HG03139 (cell line): ENCODE data around the gene CDK6.
A peak's percentile ranks its signal among the peaks of the same experiment; 100 is the strongest.

ENCODE experiments used
- ATAC-seq: cut with Tn5 transposase; IDR thresholded peaks from one replicate; pipeline ENCODE4 v1.9.1; 2021; ENCODE audit not compliant: unreplicated experiment

Gene CDK6

DNA sequence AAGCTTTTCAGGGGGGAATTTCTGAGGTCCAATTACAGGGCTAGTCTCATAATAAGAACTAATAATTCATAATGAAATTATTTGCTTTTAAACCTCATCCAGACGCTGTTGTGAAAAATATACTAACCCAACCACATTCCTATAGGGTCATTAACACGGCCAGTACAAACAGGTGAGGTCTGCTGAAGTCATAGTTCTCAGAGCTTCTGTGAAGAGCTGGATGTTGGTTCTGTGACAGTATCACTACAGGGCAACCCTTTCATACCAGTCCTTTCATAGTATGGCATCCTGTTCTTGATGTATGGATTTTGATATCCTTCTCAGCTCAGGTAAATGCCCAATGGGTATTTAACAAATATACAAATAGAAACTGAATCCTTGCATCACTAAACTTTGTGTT is 183.8 kb downstream of the CDK6 start:
- ATAC-seq = no peak

DNA sequence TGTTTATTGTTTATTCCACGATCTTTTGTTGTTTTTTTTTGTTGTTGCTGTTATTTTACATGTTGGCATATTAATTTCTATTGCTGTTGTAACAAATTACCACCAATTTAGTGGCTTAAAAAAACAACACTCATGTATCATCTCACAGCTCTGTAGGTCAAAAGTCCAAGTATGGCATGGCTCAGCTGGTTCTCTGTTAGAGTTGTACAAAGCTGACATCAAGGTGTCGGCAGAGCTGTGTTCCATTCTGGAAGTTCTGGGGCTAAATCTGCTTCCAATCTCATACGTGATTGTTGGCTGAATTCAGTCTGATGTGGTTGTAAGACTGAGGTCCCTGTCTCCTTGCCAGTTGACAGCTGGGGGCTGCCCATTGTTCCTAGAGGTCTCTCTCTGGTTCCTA is 186.0 kb downstream of the CDK6 start:
- no peak for ATAC-seq

DNA sequence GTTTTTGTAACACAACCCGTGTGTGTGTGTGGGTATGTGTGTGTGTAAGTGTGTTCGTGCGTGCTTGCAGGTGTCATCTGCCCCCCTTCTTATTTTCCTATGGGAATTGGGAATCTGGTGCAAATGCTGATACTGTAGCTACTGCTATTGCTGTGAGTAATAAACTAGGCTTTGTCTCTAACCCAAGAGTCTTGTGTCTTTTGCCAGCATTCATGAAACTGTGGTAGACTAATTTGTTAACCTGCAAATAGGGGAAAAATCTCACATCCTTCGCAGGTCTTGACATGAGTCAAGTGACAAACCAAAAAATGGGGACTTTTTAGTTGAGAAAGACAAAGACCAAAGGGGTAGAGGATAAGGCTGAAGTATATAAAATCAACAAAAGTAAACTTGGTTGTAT is 188.3 kb downstream of the CDK6 start:
- ATAC-seq = no peak

DNA sequence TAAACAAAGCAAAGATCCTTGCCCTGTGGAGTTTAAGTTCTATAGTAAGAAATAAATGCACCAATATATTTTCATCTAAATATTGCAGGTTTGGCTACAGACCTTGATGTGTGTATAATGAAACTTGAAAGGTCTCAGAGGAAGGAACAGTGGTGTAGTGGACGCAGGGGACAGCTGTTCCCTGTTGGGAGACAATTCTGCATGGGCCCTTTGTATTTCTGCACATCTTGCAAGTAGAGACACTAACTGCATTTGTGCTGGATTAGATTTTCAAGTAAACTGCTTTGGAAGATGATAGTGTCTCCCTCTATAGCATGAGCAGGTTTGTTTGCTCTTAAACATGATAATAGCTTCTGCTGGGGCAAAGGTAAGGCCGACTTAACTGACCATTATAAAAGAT is 188.7 kb downstream of the CDK6 start:
- ATAC-seq = no peak

DNA sequence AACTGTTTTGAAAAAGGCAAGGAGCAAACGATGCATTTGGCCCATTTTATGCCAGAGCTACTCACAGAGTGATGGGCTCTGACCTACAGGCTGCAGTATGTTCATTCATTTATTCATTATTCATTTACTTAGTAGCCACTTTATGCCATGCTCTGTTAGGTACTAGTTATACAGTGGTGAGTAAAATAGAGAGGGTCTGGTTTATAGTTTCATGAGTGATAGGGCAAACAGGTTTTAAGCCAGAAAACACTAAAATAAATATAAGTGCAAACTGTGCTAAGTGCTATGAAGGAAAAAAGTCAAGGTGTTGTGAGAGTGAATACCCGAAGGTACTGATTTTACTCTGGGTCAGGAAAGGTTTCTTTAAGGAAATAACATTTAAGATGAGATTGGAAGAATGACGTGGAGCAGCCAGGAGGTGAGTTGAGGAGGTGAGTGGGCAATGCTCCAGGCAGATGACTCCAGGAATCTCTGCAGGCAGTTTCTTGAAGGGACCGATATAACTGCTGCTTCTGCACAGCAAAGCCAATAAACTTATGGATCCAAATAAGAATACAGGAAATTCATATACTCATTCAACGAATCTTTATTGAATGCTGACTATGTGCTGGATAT is 189.3 kb downstream of the CDK6 start:
- peak; percentile 51 for ATAC-seq

DNA sequence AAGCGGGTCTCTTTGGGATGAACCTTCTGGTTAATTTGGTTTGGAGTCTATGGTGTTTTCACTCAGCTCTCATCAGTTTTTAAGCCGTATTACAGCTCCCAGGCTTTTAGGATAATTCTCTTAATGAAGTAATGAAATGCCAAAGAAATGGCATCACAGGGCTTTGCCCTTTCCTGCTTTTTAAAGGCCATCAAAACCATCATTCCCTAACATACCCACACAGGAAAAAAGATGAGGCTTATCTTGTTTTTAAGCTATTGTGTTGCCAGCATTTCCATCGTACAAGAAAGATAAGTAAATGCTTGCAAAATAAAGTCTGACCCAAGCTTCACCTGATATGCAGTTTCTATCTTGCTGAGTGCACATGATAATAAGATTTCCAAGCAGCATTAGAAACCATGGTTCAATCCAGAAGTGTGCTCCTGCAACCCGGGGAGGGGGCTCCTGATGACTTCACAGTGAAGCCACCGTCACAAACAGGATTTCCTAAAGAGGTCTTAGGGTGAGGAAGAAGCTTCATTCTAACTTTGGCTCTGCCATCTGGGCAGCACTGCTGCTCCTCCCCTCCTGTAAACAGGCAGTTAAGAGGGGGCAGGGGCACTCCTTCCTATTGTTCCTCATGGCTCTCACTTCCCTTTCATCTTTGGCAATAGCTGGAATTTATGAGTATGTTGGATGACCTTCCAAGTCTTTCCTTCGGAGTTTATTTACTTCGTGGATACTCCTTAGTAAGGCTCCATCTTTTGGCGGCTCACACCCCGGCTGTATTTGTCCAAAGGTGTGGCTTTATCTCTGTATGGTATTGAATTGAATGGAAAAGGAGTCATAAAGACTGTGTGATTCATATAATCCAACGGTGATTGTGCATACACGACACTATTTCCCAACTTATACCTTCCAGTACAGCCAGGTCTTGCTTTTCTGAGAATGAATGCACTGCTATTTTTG is 191.0 kb downstream of the CDK6 start:
- ATAC-seq = no peak

DNA sequence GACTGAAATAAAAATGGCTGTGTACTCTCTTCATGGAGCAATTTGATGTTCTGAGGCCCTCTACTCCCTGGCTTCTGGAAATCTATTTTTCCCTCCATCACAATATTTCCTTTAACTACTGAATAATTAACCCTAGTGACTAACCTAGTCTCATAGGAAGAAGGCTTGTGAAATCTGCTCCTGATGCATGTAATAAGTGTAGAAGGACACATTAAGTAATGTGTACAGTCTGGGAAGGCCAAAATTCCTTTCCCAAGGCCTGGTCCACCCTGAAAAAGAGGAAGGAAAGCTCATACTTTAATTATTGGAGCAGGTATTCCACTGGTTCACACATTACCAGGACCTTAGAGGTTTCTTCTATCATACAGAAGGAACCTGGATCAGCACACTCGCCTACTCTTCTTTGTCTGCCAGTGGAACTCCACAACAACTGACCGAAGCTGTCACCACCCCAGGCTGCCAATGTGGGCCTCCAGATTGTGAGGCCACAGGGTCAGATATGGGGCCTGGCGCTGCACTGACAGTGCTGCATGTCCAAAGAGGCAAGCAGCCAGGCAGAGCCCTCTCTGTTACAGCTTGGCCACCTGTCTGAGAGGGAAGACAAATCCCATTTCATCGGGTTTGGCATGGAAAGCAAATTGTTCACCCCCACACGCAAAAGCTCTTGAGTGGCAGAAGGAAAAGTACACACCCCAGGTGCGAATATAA is 191.8 kb downstream of the CDK6 start:
- no peak for ATAC-seq

DNA sequence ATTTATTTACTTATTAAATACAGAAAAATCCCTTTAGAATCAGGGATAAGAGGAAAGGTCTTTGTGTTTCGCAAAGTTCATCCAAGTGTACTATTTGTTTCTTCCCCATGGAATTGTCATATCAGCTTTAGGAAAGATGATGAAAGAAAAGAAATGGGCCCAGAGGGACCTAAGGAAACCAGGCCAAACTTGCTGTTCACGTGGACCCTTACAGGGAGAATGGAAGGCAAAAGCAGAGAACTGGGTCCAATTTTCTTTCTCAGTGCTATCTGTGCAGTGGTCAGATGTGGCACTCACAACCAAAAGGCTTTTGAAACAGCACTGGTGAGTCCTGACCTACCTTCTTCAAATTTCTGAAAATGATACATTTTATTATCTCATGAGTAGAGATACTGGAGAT is 192.6 kb downstream of the CDK6 start:
- no peak for ATAC-seq

DNA sequence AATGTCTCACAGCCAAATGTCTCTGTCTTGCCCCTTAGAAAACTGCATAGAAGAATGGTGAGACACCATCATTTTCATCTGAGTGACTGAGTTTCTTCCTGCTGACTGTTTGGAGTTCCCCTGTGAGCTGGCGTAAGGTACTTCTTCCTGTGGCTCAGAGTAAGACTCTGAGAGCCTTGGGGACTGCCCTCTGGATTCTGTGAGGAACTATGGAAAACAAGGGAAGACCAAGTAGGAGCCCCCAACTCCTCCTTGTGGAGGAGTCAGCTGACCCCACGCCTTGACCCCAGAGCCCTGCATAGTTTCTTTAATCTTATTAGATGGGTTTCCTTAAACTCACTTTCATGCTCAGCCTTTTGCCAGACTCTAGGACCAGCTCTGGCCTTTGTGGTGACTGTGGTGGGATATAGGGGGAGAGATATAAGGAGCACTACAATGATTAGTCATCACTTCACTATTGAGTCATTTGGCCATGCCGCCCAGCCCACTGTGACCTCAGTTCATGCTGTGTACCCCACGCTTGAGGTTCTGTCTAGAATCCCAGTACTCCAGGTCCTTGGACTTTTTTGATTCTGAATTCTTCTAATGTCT is 194.4 kb downstream of the CDK6 start:
- ATAC-seq = peak; percentile 62

DNA sequence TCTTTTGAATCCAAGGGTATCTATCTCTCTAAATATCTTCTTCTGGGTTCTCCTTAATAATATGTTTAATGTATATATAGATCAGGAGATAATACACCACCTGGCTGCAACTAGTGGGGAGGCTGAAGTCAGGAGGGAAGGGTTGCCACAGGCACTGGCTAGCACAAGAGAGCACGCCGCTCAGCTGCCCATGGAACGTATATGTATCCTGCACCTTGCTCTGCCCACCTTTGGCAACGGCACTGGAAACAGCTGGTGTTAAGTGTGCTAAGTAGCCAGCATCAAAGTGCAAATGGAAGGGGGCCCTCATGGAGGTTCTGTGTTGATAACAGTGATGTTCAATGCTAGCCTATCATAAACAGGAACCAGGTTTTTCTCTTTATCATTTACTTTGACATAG is 196.4 kb downstream of the CDK6 start:
- ATAC-seq = no peak

DNA sequence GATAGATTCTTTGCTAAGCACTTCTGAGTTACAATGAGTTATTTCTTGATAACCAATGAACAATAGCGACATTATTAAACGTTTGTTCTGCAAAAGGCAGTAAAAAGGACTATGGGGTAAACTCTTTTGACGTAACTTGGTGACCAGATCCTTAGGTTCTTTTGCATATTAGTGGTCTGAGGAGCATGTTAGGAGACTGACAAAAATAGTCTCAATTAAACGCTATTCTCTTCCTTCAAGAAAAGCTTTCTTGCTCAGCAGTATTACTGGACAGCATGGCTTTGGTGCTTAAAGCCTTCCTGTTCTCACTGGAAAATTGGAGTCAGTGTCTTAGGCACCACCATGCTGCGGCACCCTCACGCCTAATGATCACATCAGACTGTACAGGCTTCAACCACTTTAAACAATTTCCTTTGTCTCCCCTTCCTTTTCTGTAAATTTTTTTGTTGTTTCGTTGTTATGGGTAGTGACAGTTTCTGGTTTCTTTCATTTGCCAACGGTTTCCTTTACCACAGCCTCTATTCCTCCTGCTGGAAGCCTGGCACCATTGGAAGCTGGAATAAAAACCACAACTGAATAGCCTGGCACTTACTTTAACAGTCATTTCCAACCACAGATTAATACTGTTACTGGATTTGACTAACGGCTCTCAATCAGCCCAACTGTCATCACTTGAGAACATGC is 197.0 kb downstream of the CDK6 start:
- no peak for ATAC-seq

DNA sequence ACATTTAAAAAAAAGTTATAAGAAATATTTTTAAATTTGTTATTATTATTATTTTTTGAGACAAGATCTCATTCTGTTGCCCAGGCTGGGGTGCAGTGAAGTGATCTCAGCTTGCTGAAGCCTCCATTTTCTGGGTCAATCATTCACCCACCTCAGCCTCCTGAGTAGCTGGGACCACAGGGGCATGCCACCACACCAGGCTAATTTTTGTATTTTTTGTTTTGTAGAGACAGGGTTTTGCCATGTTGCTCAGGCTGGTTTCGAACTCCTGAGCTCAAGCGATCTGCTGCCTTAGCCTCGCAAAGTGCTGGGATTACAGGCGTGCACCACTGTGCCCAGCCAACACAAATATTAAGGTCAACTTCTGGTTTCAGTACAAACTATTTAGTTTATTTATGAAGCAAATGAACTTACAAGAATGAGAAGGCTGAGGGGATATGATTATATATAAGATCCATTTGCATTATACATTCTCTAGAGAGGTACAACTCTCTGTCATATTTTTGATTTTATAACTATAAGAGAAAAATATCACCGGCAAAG is 200.3 kb downstream of the CDK6 start:
- ATAC-seq = no peak

DNA sequence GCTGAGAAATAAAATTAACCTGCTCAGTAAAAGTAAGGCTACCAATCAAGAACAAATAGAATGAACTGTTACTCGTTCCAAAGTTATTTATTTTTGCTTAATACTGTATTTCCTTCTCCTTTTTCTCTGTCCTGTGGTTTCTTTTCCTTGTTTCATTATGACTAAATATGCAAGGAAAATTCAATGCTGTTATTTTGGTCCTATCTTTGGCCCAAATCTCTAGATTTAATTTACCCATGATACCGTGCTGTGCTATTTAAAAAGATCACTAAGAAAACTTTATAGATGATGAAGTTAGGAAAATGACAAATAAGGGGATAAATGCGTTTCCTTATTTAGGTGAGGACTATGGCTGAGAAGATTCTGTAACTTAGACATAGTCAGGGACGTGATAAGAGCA is 200.8 kb downstream of the CDK6 start:
- ATAC-seq = no peak

DNA sequence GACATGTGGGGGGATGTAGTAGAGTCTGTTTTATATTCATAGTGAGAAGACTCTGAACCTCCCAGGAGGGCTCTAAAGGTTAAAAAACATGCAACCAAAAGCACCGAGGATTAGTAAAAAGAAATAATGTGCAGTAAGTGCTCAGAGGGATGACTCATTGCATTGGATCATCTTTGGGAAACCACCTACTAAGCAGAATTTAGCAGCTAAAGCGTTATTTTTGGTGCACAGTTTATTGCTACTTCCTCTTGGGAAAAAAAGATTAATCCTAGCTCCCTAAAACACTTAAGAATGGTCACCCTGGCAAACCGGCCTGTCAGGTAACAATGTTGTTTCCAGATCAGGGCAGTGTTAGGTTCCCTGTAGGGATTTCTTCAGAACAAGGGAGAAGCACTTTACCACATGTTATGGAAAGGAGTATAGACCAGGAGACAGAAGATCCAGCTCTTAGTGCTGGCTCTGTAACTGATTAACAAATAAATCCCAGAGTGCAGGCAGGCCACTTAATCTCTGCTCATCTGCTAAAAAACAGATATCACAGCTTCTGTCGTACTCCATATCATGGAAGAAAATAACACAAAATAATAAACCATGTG is 201.4 kb downstream of the CDK6 start:
- no peak for ATAC-seq

DNA sequence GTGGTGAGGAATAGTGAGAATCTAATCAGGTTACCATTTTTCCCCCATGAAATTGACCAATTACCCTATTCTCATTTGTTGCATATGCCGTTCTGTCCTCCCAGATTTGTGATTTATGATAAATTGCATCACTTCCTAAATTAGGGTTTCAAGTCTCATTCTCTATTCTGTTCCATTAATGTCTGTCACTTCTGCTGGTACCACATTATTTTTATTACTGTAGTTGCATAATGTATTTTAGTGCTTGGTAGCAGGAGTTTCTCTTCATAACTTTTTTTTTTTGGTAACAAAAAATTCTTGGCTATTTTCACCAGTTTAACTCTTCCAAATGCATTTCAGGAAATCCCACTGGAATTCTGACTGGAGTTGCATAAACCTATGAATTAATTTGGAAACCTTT is 202.2 kb downstream of the CDK6 start:
- no peak for ATAC-seq

DNA sequence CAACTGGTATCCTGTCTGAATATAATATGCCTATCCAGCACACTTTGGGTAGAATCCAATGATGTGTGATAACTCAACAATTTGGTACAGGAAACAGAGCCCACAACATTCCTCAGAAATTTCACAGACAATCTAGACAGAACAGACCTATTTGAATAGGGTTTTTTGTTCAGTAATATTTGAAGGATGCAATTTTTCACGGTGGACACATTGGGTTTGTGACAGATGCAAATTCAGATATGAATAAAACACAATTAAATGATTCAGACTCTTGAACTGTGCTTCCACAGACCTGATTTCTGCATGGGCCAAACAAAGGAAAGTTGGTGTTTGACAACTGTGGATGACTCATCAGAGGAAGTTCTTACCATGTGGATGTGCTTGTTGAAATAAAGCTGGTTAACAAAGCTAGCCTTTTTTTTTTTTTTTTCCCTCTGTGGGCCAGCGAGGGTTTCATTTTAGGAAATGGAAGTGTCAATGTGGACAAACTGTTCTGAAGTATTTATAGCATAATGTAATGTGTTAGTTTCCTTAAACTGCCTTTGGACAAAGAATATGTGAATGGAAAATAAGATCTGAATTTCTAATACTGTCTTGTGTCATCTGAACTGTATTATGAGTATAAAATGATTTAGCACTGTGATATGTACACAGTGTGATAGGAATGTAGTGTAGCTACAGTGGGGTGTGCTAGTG is 203.0 kb downstream of the CDK6 start:
- no peak for ATAC-seq

DNA sequence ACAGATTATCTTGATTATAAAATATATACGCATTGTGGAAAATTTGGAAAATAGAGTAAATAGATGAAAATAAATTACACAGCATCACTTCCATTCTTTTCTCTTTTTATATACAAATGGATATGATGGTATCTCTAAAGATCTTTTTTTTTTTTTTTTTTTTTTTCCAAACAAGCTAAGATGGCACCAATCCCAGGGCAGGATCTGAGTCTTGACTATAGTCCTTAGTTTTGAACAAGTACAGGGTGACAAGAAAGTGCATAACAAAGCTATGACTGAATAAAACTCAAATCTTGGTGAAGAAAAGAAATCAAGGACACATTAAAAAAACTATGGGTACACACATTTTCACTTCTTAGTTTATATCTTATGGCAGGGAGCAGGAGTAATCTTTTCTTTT is 203.6 kb downstream of the CDK6 start:
- ATAC-seq = no peak

DNA sequence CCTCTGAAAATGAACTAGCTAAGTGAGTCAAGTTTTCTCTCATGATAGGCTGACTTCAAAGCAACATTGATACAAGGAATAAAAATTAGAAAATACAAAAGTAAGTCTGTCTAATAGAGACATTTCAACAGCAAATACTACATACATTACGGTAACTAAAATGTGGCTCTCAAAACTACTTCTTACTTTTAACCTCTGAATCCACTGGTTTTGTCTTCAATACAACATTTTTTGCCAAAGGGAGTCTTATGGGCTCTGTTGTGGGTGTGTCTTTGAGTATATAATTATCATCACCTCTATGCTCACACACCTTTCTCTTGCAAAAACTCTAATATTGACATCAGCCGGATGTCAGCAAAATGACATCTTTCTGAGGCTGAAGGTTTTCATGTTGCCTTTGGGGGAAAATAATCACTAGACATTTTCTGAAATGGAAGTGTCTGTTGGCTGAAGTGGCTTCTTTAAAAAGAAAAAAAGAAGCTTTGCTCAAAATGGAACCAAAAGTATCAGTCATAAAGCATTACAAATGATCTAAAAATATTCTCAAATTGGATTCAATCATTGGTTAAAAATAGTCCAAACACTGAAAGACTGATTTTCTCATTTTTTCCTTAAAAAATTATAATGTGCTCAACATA is 204.4 kb downstream of the CDK6 start:
- peak; percentile 25 for ATAC-seq
